KMS-11 (cell line): ENCODE measurements around the gene MMAB.

Experiments
- H2AFZ ChIP-seq: fragments of 200-600 bp; sonication (generic); 2 replicates; pipeline ENCODE4 v1.6.1; 2016; ENCODE audit warnings: antibody characterized with exemption, mixed run types, low read depth
- H3K27ac ChIP-seq: fragments of 200-600 bp; sonication (generic); 2 replicates; pipeline ENCODE4 v1.6.1; 2016; ENCODE audit warnings: mild to moderate bottlenecking, mixed run types
- H3K27me3 ChIP-seq: fragments of 200-600 bp; sonication (generic); 2 replicates; pipeline ENCODE4 v1.6.1; 2017; ENCODE audit warnings: mild to moderate bottlenecking, low read depth, mixed run types, moderate library complexity; ENCODE audit not compliant: insufficient read depth
- H3K36me3 ChIP-seq: fragments of 200-600 bp; sonication (generic); 2 replicates; pipeline ENCODE4 v1.6.1; 2017; ENCODE audit warnings: mild to moderate bottlenecking, mixed run types; ENCODE audit not compliant: insufficient read depth
- H3K4me1 ChIP-seq: fragments of 200-600 bp; sonication (generic); 2 replicates; pipeline ENCODE4 v1.6.1; 2016; ENCODE audit warnings: mild to moderate bottlenecking, low read depth, mixed run types; ENCODE audit not compliant: poor library complexity, severe bottlenecking
- H3K4me2 ChIP-seq: fragments of 200-600 bp; sonication (generic); 2 replicates; pipeline ENCODE4 v1.7.0; 2016; ENCODE audit warnings: mild to moderate bottlenecking, mixed run types
- H3K4me3 ChIP-seq: fragments of 200-600 bp; sonication (generic); IDR thresholded peaks from 2 replicates; pipeline ENCODE4 v1.6.1; 2017; ENCODE audit warnings: low read depth, low read length, mixed read lengths; ENCODE audit not compliant: insufficient read depth
- H3K79me2 ChIP-seq: fragments of 200-600 bp; sonication (generic); 2 replicates; pipeline ENCODE4 v1.6.1; 2016; ENCODE audit warnings: low read depth, mixed run types; ENCODE audit not compliant: insufficient read depth
- H3K9ac ChIP-seq: fragments of 200-600 bp; sonication (generic); 2 replicates; pipeline ENCODE4 v1.6.1; 2016; ENCODE audit warnings: mild to moderate bottlenecking, mixed run types
- H4K20me1 ChIP-seq: fragments of 200-600 bp; sonication (generic); 2 replicates; pipeline ENCODE4 v1.6.1; 2016; ENCODE audit warnings: mild to moderate bottlenecking, mixed run types; ENCODE audit not compliant: insufficient read depth
- CTCF ChIP-seq: fragments of 200-600 bp; sonication (generic); conservative IDR thresholded peaks from 2 replicates; pipeline ENCODE4 v1.6.1; 2017; ENCODE audit warnings: low read depth, mild to moderate bottlenecking, antibody characterized with exemption, low read length, moderate library complexity, mixed read lengths

The MMAB gene

GRCh38 chr12:109590566-109590965 is 17.3 kb upstream of the MMAB start:
- H3K9ac ChIP-seq, result no peak overlapping the region
- H3K4me1 ChIP-seq, result no peaks in the 10 kb centered on the region
- no peak overlapping the region for H3K4me2 ChIP-seq
- no peak for TF ChIP-seq CTCF
- no peaks in the 10 kb centered on the region for H3K36me3 ChIP-seq
- no peak overlapping the region for H3K4me3 ChIP-seq
- no peaks in the 10 kb centered on the region for H4K20me1 ChIP-seq
- H2AFZ ChIP-seq, result no peak overlapping the region
- no peaks in the 10 kb centered on the region for H3K27me3 ChIP-seq
- no peaks in the 10 kb centered on the region for H3K79me2 ChIP-seq
- no peak overlapping the region for H3K27ac ChIP-seq

GRCh38 chr12:109589691-109590245 is 16.5 kb upstream of the MMAB start:
- no peaks in the 10 kb centered on the region for H4K20me1 ChIP-seq
- no peak for TF ChIP-seq CTCF
- no peaks in the 10 kb centered on the region for H3K4me1 ChIP-seq
- no peaks in the 10 kb centered on the region for H3K79me2 ChIP-seq
- no peak overlapping the region for H2AFZ ChIP-seq
- no peak overlapping the region for H3K4me2 ChIP-seq
- no peaks in the 10 kb centered on the region for H3K27me3 ChIP-seq
- no peaks in the 10 kb centered on the region for H3K36me3 ChIP-seq
- no peak overlapping the region for H3K27ac ChIP-seq
- H3K9ac ChIP-seq, result no peak overlapping the region
- no peak overlapping the region for H3K4me3 ChIP-seq

- Histone ChIP-seq H3K36me3 (no peaks in the 10 kb centered on the region), H3K4me3 (no peak overlapping the region), H4K20me1 (no peaks in the 10 kb centered on the region), H3K27ac (no peak overlapping the region), H3K4me1 (no peaks in the 10 kb centered on the region), H3K27me3 (no peaks in the 10 kb centered on the region), H3K9ac (no peak overlapping the region), H3K79me2 (no peaks in the 10 kb centered on the region), H3K4me2 (no peak overlapping the region), H2AFZ (no peak overlapping the region)
- no peak for TF ChIP-seq CTCF
Measured at GRCh38 chr12:109589240-109589590, 15.9 kb upstream of the MMAB start.

- Histone ChIP-seq H4K20me1 (no peaks in the 10 kb centered on the region), H3K4me2 (no peak overlapping the region), H3K27ac (no peak overlapping the region), H3K4me3 (no peak overlapping the region), H3K4me1 (no peaks in the 10 kb centered on the region), H3K9ac (no peak overlapping the region), H3K27me3 (no peaks in the 10 kb centered on the region), H3K36me3 (no peaks in the 10 kb centered on the region), H3K79me2 (no peaks in the 10 kb centered on the region), H2AFZ (no peak overlapping the region)
- no peak for TF ChIP-seq CTCF
Measured at GRCh38 chr12:109588461-109589239, 15.3 kb upstream of the MMAB start.
